OCI-M2 (cell line): ENCODE data around the gene GALNT1.
"Not testable (repeated sequence)": the region's sequence is repeated elsewhere in the genome, so short reads cannot be mapped to it uniquely, and the experiment has no call there.

Experiments
- DNase-seq: peaks from one replicate; lab custom pipeline; 2025; ENCODE audit not compliant: unreplicated experiment; lab: John Stamatoyannopoulos, UW

GALNT1 gene

GRCh38 chr18:35581546-35581897 lies at the start of gene GALNT1:
GALNT1 (plus strand) TSS chr18:35581740; CDS start chr18:35654663, 72,923 bp downstream.
- DNase-seq = no peak

DNA sequence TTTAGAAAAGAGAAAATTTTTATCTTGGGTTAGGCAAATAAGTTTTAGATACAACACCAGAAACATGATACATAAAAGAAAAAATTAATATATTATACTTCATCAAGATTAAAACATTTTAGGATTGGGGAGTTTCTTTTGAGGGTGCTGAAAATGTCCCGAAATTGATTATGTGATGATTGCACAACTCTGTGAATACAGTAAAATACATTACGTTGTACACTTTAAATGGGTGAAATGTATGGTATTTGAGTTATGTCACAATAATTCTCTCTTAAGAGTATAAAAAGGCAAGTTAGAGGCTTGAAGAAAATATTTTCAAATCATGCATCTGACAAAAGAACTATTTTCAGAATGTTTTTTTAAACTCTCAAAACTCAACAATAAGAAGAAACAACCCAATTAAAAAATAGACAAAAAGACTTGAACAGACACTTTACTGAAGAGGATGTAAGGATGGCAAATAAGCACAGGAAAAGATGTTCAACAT lies 47.6 kb upstream of the GALNT1 start:
- no peak for DNase-seq

DNA sequence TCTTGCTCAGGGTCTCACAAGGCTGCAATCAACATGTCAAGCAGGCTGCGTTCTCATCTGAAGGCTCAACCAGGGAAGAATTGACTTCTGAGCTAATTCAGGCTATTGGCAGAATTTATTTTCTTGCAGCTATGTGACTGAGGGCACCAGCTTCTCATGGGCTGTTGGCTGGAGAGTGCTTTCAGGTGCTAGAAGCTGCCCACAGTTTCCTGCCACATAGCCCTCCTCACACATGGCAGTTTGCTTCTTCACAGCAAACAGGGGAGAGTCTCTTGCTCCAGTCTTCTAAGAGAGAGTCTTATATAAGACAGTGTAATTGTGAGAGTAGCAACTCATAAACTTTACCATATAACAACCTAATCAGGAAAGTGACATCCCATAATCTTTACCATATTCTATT lies 46.2 kb upstream of the GALNT1 start:
- no peak for DNase-seq

DNA sequence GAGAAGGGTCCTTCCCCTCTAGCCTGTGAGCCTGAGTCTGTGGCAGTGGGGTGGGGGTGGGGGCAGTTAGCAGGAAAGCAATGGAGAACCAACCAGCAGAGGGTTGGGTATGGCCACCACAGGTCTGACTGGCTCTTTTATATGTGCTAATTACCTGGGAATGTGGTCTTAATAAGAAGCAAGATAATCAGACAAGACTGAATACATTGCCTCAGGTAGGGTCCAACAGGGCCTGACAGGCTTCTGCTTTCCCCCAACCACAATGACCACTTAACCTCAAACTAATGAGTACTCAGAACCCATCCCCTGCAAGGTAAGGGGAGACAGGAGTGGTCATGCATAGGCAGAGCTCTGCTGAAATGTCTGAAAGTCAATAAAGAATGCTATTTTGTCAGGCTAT lies 39.2 kb upstream of the GALNT1 start:
- no peak for DNase-seq

- DNase-seq = no peak
These were observed 34.4 kb upstream of the GALNT1 start for GRCh38 chr18:35547008-35547605.

DNA sequence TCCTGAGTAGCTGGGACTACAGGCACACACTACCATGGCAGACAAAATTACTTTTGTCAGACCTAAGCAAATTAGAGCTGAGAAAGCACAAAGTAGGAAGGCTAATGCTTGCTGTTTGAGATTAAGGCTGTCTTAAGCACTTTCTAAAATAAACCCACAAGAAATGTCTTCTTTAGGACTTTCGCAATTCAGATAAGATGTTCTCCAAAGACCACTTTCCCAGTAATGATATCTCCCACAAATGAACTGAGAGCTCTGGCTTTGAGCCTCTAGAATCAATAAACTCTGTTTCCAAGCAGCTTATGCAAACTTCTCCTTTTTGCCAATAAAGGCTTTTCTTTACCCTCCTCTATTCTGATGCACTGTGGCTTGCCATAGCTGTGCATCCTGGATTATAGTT lies 32.0 kb upstream of the GALNT1 start:
- peak; percentile 16 for DNase-seq

- no peak for DNase-seq
These were observed 28.2 kb upstream of the GALNT1 start for GRCh38 chr18:35553300-35553699.

DNA sequence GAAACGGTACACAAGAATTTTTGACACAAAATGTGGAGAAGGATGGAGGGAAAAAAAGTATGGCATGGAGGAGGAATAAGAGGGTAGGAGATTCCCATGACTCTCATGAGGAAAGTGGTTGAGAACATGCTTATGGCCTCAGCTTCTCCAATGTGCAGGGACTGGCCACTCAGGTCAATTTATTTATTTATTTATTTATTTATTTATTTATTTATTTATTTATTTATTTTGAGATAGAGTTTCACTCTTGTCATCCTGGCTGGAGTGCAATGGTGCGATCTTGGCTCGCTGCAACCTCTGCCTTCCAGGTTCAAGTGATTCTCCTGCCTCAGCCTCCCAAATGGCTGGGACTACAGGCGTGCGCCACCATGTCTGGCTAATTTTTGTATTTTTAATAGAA lies 26.0 kb upstream of the GALNT1 start:
- not testable (repeated sequence) for DNase-seq

DNA sequence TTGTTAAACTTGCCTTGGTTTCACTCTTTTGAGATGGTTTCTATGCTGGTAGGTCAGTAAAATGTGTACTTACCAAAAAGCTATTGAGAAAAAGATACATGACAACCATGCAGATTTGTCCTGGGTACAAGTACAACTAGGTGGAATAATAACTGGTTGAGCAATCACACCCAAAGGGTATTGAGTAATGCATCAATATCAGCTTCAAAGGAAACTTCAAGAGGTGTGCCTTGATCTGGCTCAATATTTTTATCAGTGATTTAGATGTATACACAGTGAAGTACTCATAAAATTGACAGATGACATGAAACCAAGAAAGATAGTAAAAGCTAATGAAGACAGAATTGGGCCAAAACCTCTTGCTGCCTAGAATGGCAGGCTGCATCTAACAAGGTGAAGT lies 21.7 kb upstream of the GALNT1 start:
- DNase-seq = no peak

DNA sequence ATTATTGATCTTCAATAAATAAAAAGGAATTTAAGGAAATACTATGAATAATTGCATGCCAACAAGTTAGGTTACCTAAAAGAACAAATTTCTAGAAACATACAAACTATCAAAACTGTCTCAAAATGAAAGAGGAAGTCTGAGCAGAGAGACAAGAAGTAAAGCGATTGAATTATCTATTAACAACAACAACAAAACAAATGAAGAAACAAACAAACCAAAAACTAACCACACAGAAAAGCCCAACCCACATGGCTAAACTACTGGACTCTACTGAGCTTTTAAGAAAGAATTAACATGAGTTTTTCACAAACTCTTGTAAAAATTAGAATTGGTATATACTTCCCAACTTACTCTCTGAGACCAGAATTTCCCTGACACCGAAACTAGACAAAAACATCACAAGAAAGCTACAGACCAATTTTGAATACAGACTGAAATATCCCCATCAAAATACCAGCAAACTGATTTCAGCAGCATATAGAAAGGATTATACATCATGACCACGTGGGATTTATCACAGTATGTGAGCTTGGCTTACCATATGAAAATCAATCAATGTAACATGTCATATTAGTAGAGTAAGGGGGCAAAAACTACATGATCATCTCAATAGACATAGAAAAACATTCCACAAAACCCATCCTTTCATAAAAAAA lies 16.6 kb upstream of the GALNT1 start:
- DNase-seq = no peak

- no peak for DNase-seq
These were observed 15.5 kb upstream of the GALNT1 start for GRCh38 chr18:35566019-35566418.

- no peak for DNase-seq
These were observed 11.4 kb upstream of the GALNT1 start for GRCh38 chr18:35570182-35570581.

DNA sequence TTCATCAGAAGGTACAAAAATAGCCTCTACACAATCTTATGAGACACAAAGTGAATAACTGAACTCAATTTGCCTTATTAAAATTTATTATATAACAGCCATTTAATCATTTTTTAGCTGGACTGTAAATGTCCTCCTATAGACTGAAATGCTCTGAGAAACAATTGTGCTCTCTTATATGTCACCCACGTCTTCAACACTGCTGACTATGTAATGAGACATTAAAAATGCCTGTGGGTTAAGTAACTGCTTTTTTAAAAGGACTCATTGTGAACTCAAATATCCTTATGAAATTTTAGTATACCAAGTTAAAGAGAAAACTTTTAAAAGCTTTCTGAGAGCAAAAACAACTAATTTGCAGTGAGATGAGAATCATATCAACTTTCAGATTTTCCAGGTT lies 10.4 kb upstream of the GALNT1 start:
- DNase-seq = no peak

DNA sequence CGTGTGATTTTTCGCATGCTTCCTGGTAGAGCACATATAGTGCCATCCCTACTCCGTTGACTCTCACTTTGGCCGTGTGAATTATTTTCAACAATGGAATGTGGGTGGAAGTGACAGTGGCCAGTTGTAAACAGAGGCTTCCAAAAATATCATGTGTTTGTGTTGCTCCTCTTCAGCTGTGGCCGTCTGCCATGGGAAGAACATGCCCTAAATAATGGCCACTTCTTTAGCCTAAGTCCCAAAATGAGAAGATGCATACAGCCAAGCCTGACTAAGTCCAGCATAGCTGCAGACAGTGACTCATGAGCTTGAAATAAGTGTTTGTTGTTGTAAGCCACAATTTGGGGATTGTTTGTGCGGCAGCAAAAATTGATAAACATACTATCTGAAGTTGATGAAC lies 8.9 kb upstream of the GALNT1 start:
- no peak for DNase-seq

GRCh38 chr18:35573531-35573930 lies 8.0 kb upstream of the GALNT1 start:
- no peak for DNase-seq

DNA sequence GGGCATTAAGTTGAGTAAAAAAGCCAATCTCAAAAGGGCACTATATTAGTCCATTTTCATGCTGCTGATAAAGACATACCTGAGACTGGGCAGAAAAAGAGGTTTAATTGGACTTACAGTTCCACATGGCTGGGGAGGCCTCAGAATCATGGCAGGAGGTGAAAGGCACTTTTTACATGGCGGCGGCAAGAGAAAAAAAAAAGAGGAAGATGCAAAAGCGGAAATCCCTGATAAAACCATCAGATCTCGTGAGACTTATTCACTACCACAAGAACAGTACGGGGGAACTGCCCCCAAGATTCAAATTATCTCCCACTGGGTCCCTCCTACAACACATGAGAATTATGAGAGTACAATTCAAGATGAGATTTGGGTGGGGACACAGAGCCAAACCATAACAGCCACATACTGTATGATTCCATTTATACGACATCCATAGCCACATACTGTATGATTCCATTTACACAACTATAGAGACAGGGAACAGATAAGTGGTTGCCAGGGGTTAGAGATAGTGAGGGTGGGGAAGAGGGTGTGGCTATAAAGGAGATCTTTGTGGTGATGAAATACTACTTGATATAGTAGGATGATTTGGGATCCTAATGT lies 5.2 kb upstream of the GALNT1 start:
- DNase-seq = not testable (repeated sequence)

DNA sequence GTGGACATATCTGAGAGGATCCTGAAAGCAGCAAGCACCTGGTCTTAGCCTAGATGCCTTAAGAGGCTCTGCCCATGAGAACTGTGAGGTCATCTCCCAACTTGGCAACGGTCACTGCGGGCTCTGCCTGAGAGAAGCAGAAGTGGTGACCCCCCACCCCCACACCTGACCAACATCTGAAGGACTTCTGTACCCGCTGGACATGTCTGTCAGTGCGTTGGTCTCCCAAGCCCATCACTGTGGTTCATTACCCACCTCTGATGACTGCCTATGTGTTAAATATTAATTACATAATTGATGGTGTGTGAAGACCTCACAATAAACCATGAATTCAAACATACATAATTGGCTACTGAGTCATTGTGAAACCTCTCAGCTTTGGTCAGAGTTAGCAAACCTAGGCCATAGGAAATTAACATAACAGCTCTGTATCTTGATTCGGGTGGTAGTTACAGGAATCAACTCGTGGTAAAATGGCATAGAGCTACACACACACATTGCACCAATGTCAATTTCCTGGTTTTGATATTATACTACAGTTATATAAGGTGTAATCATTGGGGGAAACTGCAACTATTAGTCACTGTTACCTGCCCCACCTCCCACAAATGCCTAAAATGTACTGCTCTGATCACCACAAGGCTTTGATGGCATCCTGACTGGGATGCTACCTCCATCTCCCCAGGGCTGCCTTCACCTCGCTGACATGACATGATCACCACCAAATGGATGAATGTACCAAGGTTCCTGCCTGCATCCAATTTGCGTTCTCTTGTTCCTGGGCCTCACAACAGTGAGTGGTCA lies 4.3 kb upstream of the GALNT1 start:
- DNase-seq = no peak

- DNase-seq = no peak
These were observed 3.1 kb upstream of the GALNT1 start for GRCh38 chr18:35578481-35578880.

DNA sequence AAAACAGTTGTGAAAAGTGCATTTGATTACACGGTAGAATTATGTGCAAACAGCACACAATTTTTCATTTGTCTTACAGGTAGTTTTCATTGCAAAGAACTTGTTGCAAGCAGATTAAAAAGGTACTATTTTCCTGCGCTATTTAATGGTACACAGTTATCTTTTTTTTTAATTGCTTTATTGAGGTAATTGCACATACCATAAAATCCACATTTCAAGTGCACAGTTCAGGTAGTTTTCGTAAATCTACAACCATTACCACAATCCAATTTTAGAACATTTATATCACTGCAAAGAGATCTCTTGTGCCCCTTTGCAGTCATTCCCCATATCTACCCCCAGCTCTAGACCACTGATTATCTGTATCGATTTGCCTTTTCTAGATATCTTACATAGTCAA lies 2.6 kb upstream of the GALNT1 start:
- no peak for DNase-seq

DNA sequence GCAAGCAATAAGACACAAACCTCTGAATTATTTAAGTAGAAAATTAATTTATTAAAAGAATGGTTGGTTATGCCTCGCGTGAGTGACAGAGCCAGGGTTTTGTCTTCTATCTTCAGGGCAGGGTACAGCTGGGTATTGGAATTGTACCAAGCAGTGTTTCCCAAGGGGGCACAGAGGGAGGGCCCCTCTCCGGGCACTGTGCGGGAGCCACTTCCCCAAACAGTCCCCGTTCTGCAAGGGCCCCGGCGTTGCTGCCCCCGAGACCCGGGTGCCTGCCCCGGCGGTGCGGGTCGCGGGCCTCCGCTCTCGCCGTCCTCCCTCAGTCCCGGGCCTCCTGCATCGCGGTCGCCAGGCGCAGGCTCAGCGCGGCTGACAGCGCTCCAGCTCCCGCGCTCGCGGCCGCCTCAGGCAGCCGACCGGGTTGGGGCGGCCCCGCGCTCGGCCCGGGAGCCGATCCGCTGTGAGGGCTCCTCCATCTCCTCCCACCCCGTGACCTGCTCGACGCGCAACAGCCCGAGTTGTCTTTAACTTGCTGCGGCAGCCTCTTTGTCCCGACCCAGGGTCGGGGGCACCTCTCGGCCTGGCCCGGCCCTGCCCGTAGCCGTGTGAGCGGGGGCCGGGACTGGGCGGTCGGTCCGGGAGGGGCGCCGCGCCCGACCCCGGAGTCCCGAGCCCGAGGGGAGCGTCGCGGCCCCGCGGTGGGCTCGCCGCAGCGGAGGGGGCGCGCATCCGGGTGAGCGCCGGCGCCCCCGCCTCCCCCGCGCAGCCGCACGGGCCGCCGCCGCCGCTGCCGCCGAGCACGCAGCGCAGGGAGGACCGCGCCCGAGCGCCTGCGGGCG lies 620 bp upstream of the GALNT1 start:
- DNase-seq = no peak
